Gastrocnemius medialis (tissue), 4 donors: ENCODE measurements around the gene VWC2. TPM values are rescaled to one million over a fixed set of nuclear protein-coding genes. Genes with fewer than 3 reads are reported as not detected.

Experiments
- ATAC-seq, 2 donors: fragments of 150-250 bp; one replicate each; pipeline ENCODE4 v1.9.1; 2016
- DNase-seq, 2 donors: peaks; one replicate each; pipeline ENCODE4 v3.0.0-alpha.2; 2019
- H3K27ac ChIP-seq, 4 donors: fragments of 200-600 bp; sonication (generic); 1 replicate in 1 of 4; 2 replicates in 3 of 4; pipeline ENCODE4 v1.5.1; 2016 to 2018; ENCODE audit warnings: mild to moderate bottlenecking in 2 of 4, moderate library complexity in 1 of 4
- H3K27me3 ChIP-seq, 3 donors: fragments of 200-600 bp; sonication (generic) in 2 of 3; 1 replicate in 1 of 3; 2 replicates in 2 of 3; pipeline versions ENCODE4 v1.5.1 to v1.6.0; 2016 to 2019; ENCODE audit warnings: mild to moderate bottlenecking in 1 of 3, moderate library complexity in 1 of 3
- H3K36me3 ChIP-seq, 2 donors: fragments of 200-600 bp; sonication (generic) in 1 of 2; one replicate each; pipeline ENCODE4 v1.5.1; 2017 to 2018
- H3K4me1 ChIP-seq, 2 donors: fragments of 200-600 bp; sonication (generic) in 1 of 2; one replicate each; pipeline ENCODE4 v1.5.1; 2016 to 2017; ENCODE audit warnings: mild to moderate bottlenecking in 2 of 2
- H3K4me3 ChIP-seq, 4 donors: fragments of 200-600 bp; sonication (generic) in 3 of 4; 1 replicate in 1 of 4; 2 replicates in 3 of 4; pipeline ENCODE4 v1.5.1; 2016 to 2019; ENCODE audit warnings: mild to moderate bottlenecking in 2 of 4
- H3K9me3 ChIP-seq, 3 donors: fragments of 200-600 bp; sonication (generic) in 2 of 3; 1 replicate in 1 of 3; 2 replicates in 2 of 3; pipeline ENCODE4 v1.5.1; 2016 to 2019
- CTCF ChIP-seq, 5 experiments: fragments of 450-650 bp in 3 of 5; fragments of 200-600 bp in 2 of 5; sonication (generic) in 2 of 5; IDR thresholded peaks in 4 of 5; conservative IDR thresholded peaks in 1 of 5; 1 replicate in 4 of 5; 2 replicates in 1 of 5; pipeline ENCODE4 v1.5.1; 2016 to 2019; ENCODE audit warnings: antibody characterized with exemption in 5 of 5, mild to moderate bottlenecking in 3 of 5, moderate library complexity in 3 of 5
- POLR2A ChIP-seq, 2 donors: fragments of 450-650 bp; IDR thresholded peaks; one replicate each; pipeline ENCODE4 v1.6.1; 2017; ENCODE audit warnings: antibody characterized with exemption in 2 of 2, mild to moderate bottlenecking in 2 of 2, moderate library complexity in 2 of 2
- in situ Hi-C, 4 donors: fragments of 200-750 bp; cut with MboI; loops; one replicate each; pipeline versions ENCODE4 v1.15.0 to v1.8.0; 2017; ENCODE audit warnings: low sequenced_read_pairs in 4 of 4
- intact Hi-C: fragments of 100-400 bp; cut with DNase I; formaldehyde crosslinking; loops from one replicate; pipeline ENCODE4 v1.15.1; 2023; ENCODE audit warnings: low total_unique reads
- total RNA-seq, 4 donors: library from RNA; depleted of rRNA; stranded (reverse); fragments of >200 nt; gene quantifications; one replicate each; pipeline versions ENCODE4 v1.1.0 to v1.2.3, GENCODE V29; 2016

The VWC2 gene
- total RNA-seq, 4 donors from 2014 or later = not detected

GRCh38 chr7:49788455-49789059 is 15.1 kb downstream of the VWC2 start:
- H3K9me3 ChIP-seq = no peaks in the 10 kb centered on the region
- H3K4me1 ChIP-seq = no peaks in the 10 kb centered on the region
- in situ Hi-C loops = no loop called here
- DNase-seq = no peak
- no peak overlapping the region for H3K4me3 ChIP-seq
- H3K36me3 ChIP-seq = no peaks in the 10 kb centered on the region
- no peak for ATAC-seq
- no peak overlapping the region for H3K27ac ChIP-seq
- intact Hi-C loops = no loop called here
- TF ChIP-seq POLR2A (IDR thresholded peaks at IDR 0.05) (no peak), CTCF (IDR thresholded peaks at IDR 0.05 in 4 of 5, conservative IDR thresholded peaks at IDR 0.05 in 1 of 5) (no peak)
- H3K27me3 ChIP-seq = no peaks in the 10 kb centered on the region

DNA sequence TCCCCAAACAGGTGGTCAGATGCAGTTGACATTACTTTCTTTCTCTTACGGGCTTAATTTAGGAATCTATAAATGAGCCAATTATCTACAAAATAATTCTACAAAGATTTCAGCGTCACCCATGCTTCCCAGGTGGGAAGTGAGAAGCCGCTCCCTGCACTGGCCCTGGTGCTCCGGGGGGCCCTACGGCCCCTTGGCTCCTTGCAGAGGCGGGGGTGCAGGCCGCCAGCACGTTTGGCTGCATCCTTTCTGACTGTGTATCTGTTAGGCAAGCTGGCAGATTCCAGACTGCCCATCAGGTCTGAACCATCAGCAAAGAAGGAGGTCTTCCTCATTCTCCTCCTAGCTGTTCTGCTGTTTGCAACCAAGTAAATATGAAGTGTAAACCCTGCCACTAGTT is 16.3 kb downstream of the VWC2 start:
- TF ChIP-seq POLR2A (IDR thresholded peaks at IDR 0.05) = no peak
- no peak for TF ChIP-seq CTCF (IDR thresholded peaks at IDR 0.05 in 4 of 5, conservative IDR thresholded peaks at IDR 0.05 in 1 of 5)
- Histone ChIP-seq H3K4me3 (no peak overlapping the region), H3K27ac (no peak overlapping the region), H3K4me1 (no peaks in the 10 kb centered on the region), H3K9me3 (no peaks in the 10 kb centered on the region), H3K36me3 (no peaks in the 10 kb centered on the region), H3K27me3 (no peaks in the 10 kb centered on the region)
- ATAC-seq (no peak), DNase-seq (no peak)
- in situ Hi-C loops (no loop called here), intact Hi-C loops (no loop called here)

- intact Hi-C loops (no loop called here), in situ Hi-C loops (no loop called here)
- no peaks in the 10 kb centered on the region for H3K27me3 ChIP-seq
- no peaks in the 10 kb centered on the region for H3K9me3 ChIP-seq
- H3K4me3 ChIP-seq = no peak overlapping the region
- ATAC-seq (no peak), DNase-seq (no peak)
- no peaks in the 10 kb centered on the region for H3K4me1 ChIP-seq
- H3K36me3 ChIP-seq = no peaks in the 10 kb centered on the region
- TF ChIP-seq CTCF (IDR thresholded peaks at IDR 0.05 in 4 of 5, conservative IDR thresholded peaks at IDR 0.05 in 1 of 5) = no peak
- no peak overlapping the region for H3K27ac ChIP-seq
Measured at GRCh38 chr7:49790209-49790608, 16.8 kb downstream of the VWC2 start.

DNA sequence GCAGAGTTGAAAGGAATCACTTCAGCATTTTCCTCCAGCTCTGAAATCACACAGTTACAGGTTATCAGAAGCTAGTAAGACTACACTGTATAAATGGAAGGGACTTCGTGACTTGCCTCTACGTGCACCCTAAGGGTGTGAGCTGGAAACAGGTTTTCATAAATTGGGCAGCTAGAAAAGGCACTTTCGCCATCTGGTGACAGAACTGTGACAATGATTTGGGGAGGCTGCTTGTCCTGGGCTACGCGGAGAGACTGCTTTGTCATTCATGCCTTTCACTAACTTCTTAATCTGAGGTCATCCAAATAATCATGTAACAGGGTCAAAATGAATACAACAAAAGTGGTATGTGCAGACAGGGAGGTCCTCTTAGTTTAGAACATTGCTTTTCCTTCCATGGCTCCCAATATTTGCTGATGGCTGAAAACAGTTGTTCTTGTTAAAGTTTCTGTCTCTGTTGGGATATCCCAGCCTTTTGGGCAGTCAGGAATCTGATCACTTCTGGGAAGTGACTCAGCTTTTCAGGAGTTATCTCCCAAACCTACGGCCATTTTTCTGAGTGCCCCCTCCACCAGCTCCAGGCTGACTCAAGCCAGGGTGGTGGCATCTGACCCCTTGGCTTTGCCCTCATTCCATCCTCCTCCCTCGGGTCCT is 17.8 kb downstream of the VWC2 start:
- no peak overlapping the region for H3K4me3 ChIP-seq
- H3K4me1 ChIP-seq = no peaks in the 10 kb centered on the region
- TF ChIP-seq CTCF (IDR thresholded peaks at IDR 0.05 in 4 of 5, conservative IDR thresholded peaks at IDR 0.05 in 1 of 5) (no peak), POLR2A (IDR thresholded peaks at IDR 0.05) (no peak)
- DNase-seq (no peak), ATAC-seq (peak in 1 of 2 donors; percentile 33)
- intact Hi-C loops = no loop called here
- no peaks in the 10 kb centered on the region for H3K27me3 ChIP-seq
- no peaks in the 10 kb centered on the region for H3K9me3 ChIP-seq
- in situ Hi-C loops = no loop called here
- no peak overlapping the region for H3K27ac ChIP-seq
- no peaks in the 10 kb centered on the region for H3K36me3 ChIP-seq
